Measurements from ENCODE around the gene AP5B1. TPM values are rescaled to one million over a fixed set of nuclear protein-coding genes. Genes with fewer than 3 reads are reported as not detected.

The AP5B1 gene, protein sequence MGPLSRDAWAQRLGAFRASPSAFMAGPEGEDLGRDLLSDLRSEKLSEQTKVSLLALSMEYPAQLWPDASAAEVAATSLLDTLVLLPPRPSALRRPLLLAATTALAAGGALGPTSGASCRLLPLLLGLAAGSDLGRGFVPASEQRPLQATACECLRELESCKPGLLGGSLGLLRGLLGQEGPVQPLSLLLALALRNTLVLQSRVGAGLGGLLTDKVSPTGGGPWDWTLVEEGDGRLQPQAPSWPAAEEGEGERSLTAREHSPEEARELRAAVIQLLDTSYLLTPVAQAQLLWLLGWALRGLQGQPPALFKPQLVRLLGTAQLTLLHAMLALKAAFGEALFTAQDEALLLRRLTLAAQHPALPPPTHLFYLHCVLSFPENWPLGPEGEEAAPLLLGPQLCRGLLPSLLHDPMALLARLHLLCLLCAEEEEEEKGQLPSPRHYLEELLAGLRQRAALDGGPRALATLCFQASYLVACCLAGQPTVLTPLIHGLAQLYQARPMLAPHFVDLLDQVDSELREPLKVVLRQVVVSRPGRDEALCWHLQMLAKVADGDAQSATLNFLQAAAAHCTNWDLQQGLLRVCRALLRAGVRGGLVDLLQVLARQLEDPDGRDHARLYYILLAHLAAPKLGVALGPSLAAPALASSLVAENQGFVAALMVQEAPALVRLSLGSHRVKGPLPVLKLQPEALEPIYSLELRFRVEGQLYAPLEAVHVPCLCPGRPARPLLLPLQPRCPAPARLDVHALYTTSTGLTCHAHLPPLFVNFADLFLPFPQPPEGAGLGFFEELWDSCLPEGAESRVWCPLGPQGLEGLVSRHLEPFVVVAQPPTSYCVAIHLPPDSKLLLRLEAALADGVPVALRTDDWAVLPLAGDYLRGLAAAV
- total RNA-seq: 10 to 100 TPM; 11.7 to 14.4 TPM

DNA sequence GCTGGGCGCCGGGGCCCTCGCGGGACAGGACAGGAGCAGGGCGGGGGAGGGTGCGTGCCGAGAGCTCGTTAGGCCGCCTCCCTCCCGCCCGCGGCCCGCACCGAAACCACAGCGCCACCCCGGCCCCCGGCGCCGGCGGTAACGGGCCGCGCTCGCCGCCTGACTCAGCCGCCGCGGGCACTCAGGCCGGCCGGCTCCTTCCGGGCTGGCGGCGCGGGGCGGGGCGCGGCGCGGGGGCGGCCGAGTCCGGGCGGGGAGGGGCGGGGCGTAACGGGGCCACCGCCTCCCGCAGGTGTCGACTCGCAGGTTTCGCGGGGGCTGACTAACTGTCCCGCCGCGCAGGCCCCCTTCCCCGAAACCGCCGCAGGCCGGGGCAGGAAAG, at the start of gene AP5B1:
Gene AP5B1, minus strand, starts transcription at position 207 of the 382 bp plus-strand sequence. CDS start 385 bp downstream, outside the sequence.
- Mint-ChIP-seq H3K4me3 (peak within 1 kb of the TSS; percentile 87), H3K36me3 (ENCODE audit: low read depth) (peaks cover 3% of the 10 kb centered on the region), H3K27ac (peak within 1 kb of the TSS; percentile 83), H3K4me1 (peaks cover 32% of the 10 kb centered on the region), H3K9me3 (ENCODE audit: low read depth) (no peaks in the 10 kb centered on the region), H3K27me3 (peaks cover 17% of the 10 kb centered on the region)
- intact Hi-C loops (cut with DNase I, micrococcal nuclease): loop anchor here (1.0 to 2.0 kb wide), 12 partner anchors 38 to 272 kb away; partner anchors contain the start of genes BANF1 (in 1 of the 2), C11orf68 (in 1 of the 2), DRAP1 (in 1 of the 2) and EIF1AD (in 1 of the 2)
- peak; percentile 87 for DNase-seq
- peak; percentile 61 for ATAC-seq
- CTCF ChIA-PET: interaction anchor here (0.5 to 6.0 kb wide), 19 partner anchors 10 to 142 kb away, joined by 3 to 74 read pairs (median 6); partner anchors contain the start of genes FIBP, KAT5, MUS81 and SNX32
- POLR2A ChIA-PET: interaction anchor here (0.6 to 2.0 kb wide), 4 partner anchors 9 to 79 kb away, joined by 3 to 6 read pairs (median 4); partner anchors contain the start of genes KAT5 and MUS81

DNA sequence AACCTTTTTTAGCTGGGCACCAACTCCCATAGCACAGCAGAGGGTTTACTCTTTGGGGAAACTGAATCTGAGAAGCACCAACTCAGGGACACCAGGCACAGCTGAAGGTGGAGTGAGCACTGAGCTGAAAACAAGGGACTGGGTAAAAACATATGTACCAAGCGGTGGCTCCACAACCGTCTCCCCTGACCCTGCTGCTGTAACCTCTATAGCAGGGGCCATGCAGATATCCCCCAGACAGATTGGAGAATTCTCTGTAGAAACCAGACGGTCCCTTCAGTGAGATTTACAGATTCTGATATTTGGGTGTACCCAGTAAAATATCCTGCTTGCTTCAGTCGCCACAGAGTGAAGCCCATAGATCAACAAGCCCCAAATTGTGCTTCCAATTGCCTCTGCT, 48.7 kb upstream of the AP5B1 start:
- CTCF ChIA-PET: interaction anchor here (0.7 to 1.3 kb wide), 3 partner anchors 11 to 861 kb away, joined by 3 to 5 read pairs (median 3); no protein-coding TSS in a partner anchor
- no peak overlapping the region for H3K4me3 Mint-ChIP-seq
- DNase-seq (no peak), ATAC-seq (no peak)
- peaks cover 34% of the 10 kb centered on the region for H3K4me1 Mint-ChIP-seq
- intact Hi-C loops (cut with DNase I, micrococcal nuclease): no loop called here
- H3K27me3 Mint-ChIP-seq: no peaks in the 10 kb centered on the region
- no peaks in the 10 kb centered on the region for H3K9me3 Mint-ChIP-seq (ENCODE audit: low read depth)
- no peak overlapping the region for H3K27ac Mint-ChIP-seq
- POLR2A ChIA-PET: no interaction called here
- H3K36me3 Mint-ChIP-seq (ENCODE audit: low read depth): no peaks in the 10 kb centered on the region

DNA sequence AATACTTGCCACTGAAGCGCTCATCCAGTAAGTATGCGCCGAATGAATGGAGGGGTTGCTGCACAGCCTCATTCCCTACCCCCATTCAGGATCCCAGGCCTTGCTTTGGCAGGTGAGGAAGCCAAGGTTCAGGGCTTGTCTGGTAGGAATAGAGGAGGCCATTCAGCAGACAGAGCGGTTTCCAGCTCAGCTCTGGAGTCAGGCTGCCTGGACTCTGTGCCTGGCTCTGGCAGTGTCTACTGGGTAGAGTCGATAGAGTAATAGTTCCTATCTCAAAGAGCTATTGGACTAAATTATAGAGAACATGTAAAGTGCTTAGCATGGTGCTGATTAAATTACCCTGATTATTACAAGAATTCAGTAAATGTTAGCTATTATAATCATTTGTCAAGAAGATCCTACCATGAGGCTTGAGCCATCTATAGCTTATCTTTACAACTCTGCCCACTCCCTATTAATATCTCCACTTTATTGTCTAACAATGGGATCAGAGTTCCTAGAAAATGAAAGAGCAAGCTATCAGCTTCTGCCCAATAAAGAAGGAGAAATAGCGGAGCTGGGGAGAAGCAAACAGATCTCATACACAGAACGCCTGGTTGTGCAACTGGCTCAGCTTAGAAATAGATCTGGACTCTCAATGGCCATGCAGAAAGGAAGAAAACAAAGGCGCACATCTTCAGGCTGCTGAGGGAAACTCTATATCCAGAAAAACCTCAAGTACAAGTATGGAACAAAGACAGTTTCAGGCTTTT, 46.4 kb upstream of the AP5B1 start:
- H3K4me3 Mint-ChIP-seq: no peak overlapping the region
- H3K27ac Mint-ChIP-seq: no peak overlapping the region
- no peaks in the 10 kb centered on the region for H3K9me3 Mint-ChIP-seq (ENCODE audit: low read depth)
- H3K36me3 Mint-ChIP-seq (ENCODE audit: low read depth): no peaks in the 10 kb centered on the region
- POLR2A ChIA-PET: interaction anchor here (0.5 to 0.7 kb wide), 3 partner anchors 140 to 1412 kb away, joined by 3 to 4 read pairs (median 3); no protein-coding TSS in a partner anchor
- intact Hi-C loops (cut with DNase I, micrococcal nuclease): no loop called here
- CTCF ChIA-PET: interaction anchor here (0.5 to 2.1 kb wide), 9 partner anchors 9 to 553 kb away, joined by 3 to 7 read pairs (median 4); partner anchors contain the start of genes KAT5 and MUS81
- ATAC-seq: no peak
- no peaks in the 10 kb centered on the region for H3K27me3 Mint-ChIP-seq
- H3K4me1 Mint-ChIP-seq: peaks cover 24% of the 10 kb centered on the region
- DNase-seq: no peak

DNA sequence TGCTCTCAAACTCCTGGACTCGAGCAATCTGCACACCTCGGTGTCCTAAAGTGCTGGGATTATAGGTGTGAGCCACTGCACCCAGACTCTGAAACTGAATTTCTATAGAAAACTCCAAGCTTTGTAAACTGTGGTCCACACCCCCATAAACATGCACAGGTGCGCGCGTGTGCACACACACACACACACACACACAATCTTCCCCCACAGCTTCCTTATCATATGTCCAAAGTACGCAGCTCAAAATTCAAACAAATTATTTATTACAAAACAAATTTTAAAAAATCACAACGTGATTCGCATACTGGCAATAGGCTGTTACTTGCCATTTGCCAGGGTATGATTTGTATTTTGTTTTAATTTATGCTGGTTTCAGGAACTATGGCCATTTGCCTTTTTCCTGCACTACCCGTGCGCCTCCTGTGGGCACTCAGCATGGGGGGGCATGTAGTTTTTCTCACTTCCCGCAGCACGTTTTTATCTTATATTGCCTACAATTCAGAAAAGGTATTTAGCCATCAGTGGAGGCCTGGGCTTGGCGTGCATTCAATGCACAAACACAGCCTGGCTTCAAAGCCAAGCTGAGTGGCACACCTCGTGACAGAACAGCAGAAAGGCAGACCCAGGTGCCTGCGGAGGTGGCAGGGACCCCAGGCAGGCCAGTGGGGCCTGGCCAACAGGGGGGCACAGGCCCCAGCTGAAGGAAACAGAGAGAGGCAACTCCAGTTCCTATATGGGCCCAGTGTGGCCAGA, 42.2 kb upstream of the AP5B1 start:
- Mint-ChIP-seq H3K9me3 (ENCODE audit: low read depth) (no peaks in the 10 kb centered on the region), H3K27me3 (no peaks in the 10 kb centered on the region), H3K36me3 (ENCODE audit: low read depth) (no peaks in the 10 kb centered on the region), H3K4me1 (peaks cover 10% of the 10 kb centered on the region), H3K27ac (no peak overlapping the region), H3K4me3 (no peak overlapping the region)
- DNase-seq: no peak
- ChIA-PET CTCF (interaction anchor here (0.6 to 2.0 kb wide), 6 partner anchors 10 to 998 kb away, joined by 3 to 9 read pairs (median 3); partner anchors contain the start of genes KAT5 and SNX32), POLR2A (no interaction called here)
- no peak for ATAC-seq
- intact Hi-C loops (cut with DNase I, micrococcal nuclease): no loop called here

DNA sequence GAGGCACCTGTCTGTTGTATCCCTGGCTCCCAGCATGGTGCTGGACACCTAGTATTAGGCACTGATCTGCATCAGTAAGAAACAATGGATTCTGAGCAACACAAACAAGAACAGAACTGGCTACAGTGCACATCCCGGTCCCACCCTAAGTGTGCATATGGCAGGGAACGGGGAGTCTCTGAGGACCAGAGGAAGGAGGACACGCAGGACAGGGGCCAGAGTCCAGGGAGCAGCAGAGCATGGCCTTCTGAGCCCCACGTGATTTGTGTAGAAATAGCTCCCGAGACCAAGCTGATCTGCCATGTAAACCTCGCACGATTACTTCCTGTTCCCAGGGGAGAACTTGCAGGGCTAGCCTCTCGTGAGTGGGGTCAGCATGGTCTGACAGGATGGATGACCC, 40.3 kb upstream of the AP5B1 start:
- DNase-seq (no peak), ATAC-seq (no peak)
- Mint-ChIP-seq H3K36me3 (ENCODE audit: low read depth) (no peaks in the 10 kb centered on the region), H3K4me3 (no peak overlapping the region), H3K9me3 (ENCODE audit: low read depth) (no peaks in the 10 kb centered on the region), H3K27me3 (no peaks in the 10 kb centered on the region), H3K27ac (no peak overlapping the region), H3K4me1 (peaks cover 14% of the 10 kb centered on the region)
- intact Hi-C loops (cut with DNase I, micrococcal nuclease): no loop called here
- ChIA-PET POLR2A (no interaction called here), CTCF (interaction anchor here (0.6 to 1.0 kb wide), 3 partner anchors 10 to 1520 kb away, joined by 3 to 4 read pairs (median 4); no protein-coding TSS in a partner anchor)

DNA sequence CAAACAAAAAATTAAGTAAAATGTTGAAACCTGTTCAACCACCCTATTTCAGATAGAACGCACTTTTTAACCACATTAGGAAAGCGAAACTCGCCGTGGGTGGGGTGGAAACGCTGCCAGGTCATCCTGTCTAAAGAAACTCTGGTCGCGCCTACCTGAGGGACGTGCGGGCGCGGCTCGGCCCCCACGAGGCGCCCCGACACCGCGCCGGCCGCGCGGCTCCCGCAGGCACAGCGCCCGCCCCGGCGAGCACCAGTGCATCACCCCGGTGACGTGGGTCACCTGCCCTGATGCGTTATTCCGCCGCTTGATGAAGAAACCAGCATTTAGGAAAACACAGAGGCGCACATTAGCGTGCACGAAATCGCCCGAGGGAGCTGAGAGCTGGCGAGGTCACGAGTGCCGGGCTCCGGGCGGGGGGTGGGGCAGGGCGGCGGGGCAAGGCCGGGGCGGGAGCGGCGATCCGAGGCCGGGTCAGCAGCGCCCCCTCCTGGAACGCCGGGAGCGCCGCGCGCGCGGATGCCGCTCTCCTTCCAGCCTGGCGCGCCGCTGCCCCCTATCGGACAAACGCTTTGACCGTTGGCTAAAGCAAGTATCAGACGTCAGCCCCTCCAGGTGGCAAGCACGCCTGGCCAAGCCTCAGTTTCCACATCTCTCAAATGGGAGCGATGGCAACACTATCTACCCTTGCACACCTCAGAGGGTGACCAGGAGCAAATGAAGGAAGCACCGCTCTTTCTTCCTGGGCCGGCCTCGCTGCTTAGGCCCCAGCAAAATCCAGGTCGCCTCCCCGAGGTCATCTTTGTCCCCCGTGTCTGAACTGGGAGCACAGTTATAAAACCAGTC, 37.3 kb upstream of the AP5B1 start:
- ATAC-seq (peak; percentile 91), DNase-seq (peak; percentile 98)
- Mint-ChIP-seq H3K27ac (peak overlapping the region; percentile 87), H3K4me3 (peak overlapping the region; percentile 74), H3K9me3 (ENCODE audit: low read depth) (no peaks in the 10 kb centered on the region), H3K4me1 (peaks cover 14% of the 10 kb centered on the region), H3K36me3 (ENCODE audit: low read depth) (no peaks in the 10 kb centered on the region), H3K27me3 (no peaks in the 10 kb centered on the region)
- ChIA-PET POLR2A (interaction anchor here (1.0 kb wide), 1 partner anchor 37 kb away, joined by 3 read pairs; the partner anchor contains the start of gene AP5B1), CTCF (interaction anchor here (0.6 to 8.2 kb wide), 21 partner anchors 9 to 180 kb away, joined by 3 to 74 read pairs (median 6); partner anchors contain the start of genes AP5B1, KAT5, OVOL1 and RNASEH2C)
- intact Hi-C loops (cut with DNase I, micrococcal nuclease): loop anchor here (1.0 to 10.0 kb wide), 11 partner anchors 15 to 244 kb away; partner anchors contain the start of genes AP5B1 (in 2 of the 2), CFL1 (in 1 of the 2), KAT5 (in 1 of the 2) and RNASEH2C (in 1 of the 2)

DNA sequence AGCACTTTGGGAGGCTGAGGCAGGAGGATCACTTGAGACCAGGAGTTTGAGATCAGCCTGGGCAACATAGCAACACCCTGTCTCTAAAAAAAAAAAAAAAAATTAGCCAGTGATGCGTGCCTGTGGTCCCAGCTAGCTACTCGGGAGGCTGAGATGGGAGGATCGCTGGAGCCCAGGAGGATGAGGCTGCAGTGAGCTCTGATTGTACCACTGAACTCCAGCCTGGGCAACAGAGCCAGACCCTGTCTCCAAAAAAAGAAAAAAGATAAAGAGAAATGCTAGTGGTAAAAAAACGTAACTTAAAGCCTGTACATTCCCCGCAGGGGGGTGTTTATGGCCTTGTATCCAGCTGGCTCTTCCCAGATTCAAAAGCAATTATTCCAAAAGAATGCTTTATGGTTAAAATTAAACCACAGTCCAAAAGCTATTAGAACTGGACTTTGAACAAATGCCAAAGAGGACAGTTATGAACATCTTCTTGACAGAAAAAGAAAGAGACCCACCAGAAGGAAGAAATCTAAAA, 36.6 kb upstream of the AP5B1 start:
- Mint-ChIP-seq H3K4me1 (peaks cover 14% of the 10 kb centered on the region), H3K9me3 (ENCODE audit: low read depth) (no peaks in the 10 kb centered on the region), H3K27ac (peak overlapping the region; percentile 87), H3K36me3 (ENCODE audit: low read depth) (no peaks in the 10 kb centered on the region), H3K27me3 (no peaks in the 10 kb centered on the region), H3K4me3 (peak overlapping the region; percentile 74)
- ChIA-PET POLR2A (interaction anchor here (1.0 kb wide), 1 partner anchor 36 kb away, joined by 3 read pairs; the partner anchor contains the start of gene AP5B1), CTCF (interaction anchor here (0.6 to 8.2 kb wide), 20 partner anchors 10 to 192 kb away, joined by 3 to 74 read pairs (median 6); partner anchors contain the start of genes AP5B1, KAT5, OVOL1 and RNASEH2C)
- ATAC-seq: no peak
- intact Hi-C loops (cut with DNase I, micrococcal nuclease): loop anchor here in 1 of 2 experiments (10.0 kb wide), 1 partner anchor 53 kb away; no protein-coding TSS in a partner anchor
- DNase-seq: peak; percentile 21

DNA sequence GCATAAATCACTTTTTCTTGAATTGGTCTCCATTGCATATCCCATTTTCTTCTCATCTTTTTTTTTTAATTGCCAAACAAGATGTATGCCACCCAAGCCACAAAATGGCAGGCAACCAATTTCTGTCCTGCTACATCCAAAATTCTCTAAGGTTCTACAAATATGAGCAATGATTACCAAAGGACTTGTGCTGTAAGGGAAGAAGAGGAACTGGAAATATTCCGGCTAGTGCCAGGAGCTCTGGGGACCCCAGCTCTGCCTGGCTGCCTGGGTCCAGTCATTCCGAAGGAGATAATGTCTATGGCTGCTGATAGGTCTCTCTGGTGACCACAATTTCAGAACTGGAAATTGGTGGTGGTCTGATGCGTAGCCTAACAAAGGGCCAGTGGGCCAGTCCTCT, 35.9 kb upstream of the AP5B1 start:
- ATAC-seq: no peak
- Mint-ChIP-seq H3K9me3 (ENCODE audit: low read depth) (no peaks in the 10 kb centered on the region), H3K27ac (no peak overlapping the region), H3K27me3 (no peaks in the 10 kb centered on the region), H3K4me1 (peaks cover 14% of the 10 kb centered on the region), H3K4me3 (peak overlapping the region; percentile 74), H3K36me3 (ENCODE audit: low read depth) (no peaks in the 10 kb centered on the region)
- DNase-seq: no peak
- CTCF ChIA-PET: interaction anchor here (0.6 to 8.2 kb wide), 18 partner anchors 10 to 192 kb away, joined by 3 to 74 read pairs (median 5); partner anchors contain the start of genes AP5B1, KAT5, OVOL1 and SNX32
- intact Hi-C loops (cut with DNase I, micrococcal nuclease): loop anchor here in 1 of 2 experiments (10.0 kb wide), 1 partner anchor 52 kb away; no protein-coding TSS in a partner anchor
- POLR2A ChIA-PET: no interaction called here
